Measurements from ENCODE around the gene LRRC61. TPM values are rescaled to one million over a fixed set of nuclear protein-coding genes. Genes with fewer than 3 reads are reported as not detected.

LRRC61 gene
- total and polyA plus RNA-seq, 2 of the 13 experiments (the other 11 are each of a cell fraction or from before 2014, with no cell fraction given), result 33.0 to 34.8 TPM

DNA sequence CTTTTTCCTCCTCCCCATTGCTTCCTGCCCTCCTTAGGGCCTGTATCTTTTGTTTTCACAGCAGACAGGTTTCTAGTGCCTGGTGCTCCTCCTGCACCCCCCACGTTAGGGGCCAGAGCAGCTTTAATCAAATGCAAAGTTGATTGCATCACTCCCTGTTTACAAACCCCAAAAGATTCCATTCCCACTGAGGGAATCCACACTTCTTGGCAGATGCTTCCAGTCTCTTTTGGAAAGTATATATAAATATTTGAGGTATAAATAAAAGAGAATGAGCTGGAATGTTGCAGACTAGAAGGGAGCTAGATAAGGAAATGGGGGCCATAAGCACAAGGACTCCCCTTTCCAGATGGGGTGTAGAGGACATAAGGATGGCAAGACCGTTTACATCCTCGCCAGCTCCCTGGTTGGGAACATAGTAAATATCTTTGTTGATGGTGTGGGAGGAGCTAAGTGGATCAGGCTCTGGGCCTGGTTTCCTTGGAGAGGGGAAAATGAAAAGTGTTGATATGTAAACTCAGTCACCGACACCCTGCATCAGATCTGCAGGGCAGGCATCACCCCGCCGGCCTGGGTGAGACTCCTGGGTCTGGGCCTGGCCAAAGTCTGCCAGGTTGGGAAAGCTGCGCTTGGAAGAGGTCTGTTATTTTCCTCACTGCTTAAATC is 12.1 kb downstream of the LRRC61 start:
- Histone ChIP-seq H3K36me3 (replicated peaks in 1 of 2; ENCODE audit: control insufficient read depth in 1 of 2, insufficient read depth in 2 of 2, low read length in 2 of 2) (peaks cover 11 to 27% of the 10 kb centered on the region in 2 experiments; a peak in 4 of 5 replicates), H3K9me3 (ENCODE audit: low read length) (no peaks in the 10 kb centered on the region), H2AFZ (ENCODE audit: low read length) (no peak overlapping the region), H3K9ac (ENCODE audit: insufficient read depth, low read depth, low read length) (no peak overlapping the region), H3K4me2 (ENCODE audit: low read depth, low read length) (no peak overlapping the region), H4K20me1 (ENCODE audit: insufficient read depth, low read length) (peaks cover 2% of the 10 kb centered on the region; the same call in 1 of the 2 replicates), H3K79me2 (ENCODE audit: insufficient read depth, low read length) (no peaks in the 10 kb centered on the region), H3K4me3 (replicated peaks in 1 of 3; ENCODE audit: insufficient read depth in 1 of 3, low read depth in 2 of 3, low read length in 3 of 3) (no peak overlapping the region), H3K27me3 (ENCODE audit: control insufficient read depth in 1 of 2, insufficient read depth in 2 of 2, low read length in 2 of 2) (no peaks in the 10 kb centered on the region), H3K27ac (ENCODE audit: extremely low read length, insufficient read depth, low read length) (no peak overlapping the region), H3K4me1 (ENCODE audit: insufficient read depth, low read length) (peaks cover 16% of the 10 kb centered on the region)
- BruUV-seq (replicated peaks), result no TSS peak
- no peak for TF ChIP-seq ZNF768 (CRISPR knock-in tag; IDR thresholded peaks at IDR 0.05)
- no peak for TF ChIP-seq SOX6 (IDR thresholded peaks at IDR 0.05)
- no peak for TF ChIP-seq SOX6 (CRISPR knock-in tag; IDR thresholded peaks at IDR 0.05)
- no peak for TF ChIP-seq PTBP1 (IDR thresholded peaks at IDR 0.05; ENCODE audit: low read depth, low read length, poor library complexity, severe bottlenecking)
- peak; percentile 66 for TF ChIP-seq ZNF740 (CRISPR knock-in tag; IDR thresholded peaks at IDR 0.05)
- TF ChIP-seq AGO2 (optimal IDR thresholded peaks at IDR 0.05; ENCODE audit: low read depth, low read length), result peak; percentile 48
- no peak for TF ChIP-seq EEA1 (CRISPR knock-in tag; IDR thresholded peaks at IDR 0.05; ENCODE audit: borderline replicate concordance)
- TF ChIP-seq ZKSCAN1 (IDR thresholded peaks at IDR 0.05; ENCODE audit: low read length), result no peak
- TF ChIP-seq, protein P1, sequence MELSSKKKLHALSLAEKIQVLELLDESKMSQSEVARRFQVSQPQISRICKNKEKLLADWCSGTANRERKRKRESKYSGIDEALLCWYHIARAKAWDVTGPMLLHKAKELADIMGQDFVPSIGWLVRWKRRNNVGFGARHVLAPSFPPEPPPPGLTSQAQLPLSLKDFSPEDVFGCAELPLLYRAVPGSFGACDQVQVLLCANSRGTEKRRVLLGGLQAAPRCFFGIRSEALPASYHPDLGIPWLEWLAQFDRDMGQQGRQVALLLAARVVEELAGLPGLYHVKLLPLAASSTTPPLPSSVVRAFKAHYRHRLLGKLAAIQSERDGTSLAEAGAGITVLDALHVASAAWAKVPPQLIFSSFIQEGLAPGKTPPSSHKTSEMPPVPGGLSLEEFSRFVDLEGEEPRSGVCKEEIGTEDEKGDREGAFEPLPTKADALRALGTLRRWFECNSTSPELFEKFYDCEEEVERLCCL (CRISPR knock-in tag; IDR thresholded peaks at IDR 0.05; ENCODE audit: borderline replicate concordance), result no peak
- no peak for TF ChIP-seq ZNF670 (CRISPR knock-in tag; IDR thresholded peaks at IDR 0.05; ENCODE audit: borderline replicate concordance)
- TF ChIP-seq ZBTB46 (CRISPR knock-in tag; IDR thresholded peaks at IDR 0.05; ENCODE audit: borderline replicate concordance), result no peak
- TF ChIP-seq ZNF619 (CRISPR knock-in tag; IDR thresholded peaks at IDR 0.05), result no peak
- no peak for TF ChIP-seq FOXA1 (IDR thresholded peaks at IDR 0.05)
- TF ChIP-seq FOXA1 (CRISPR knock-in tag; IDR thresholded peaks at IDR 0.05), result peak; percentile 49; the same call in 1 of the 2 replicates
- TF ChIP-seq CEBPB (IDR thresholded peaks at IDR 0.05; ENCODE audit: borderline replicate concordance, low read depth, low read length), result peak; percentile 74
- TF ChIP-seq FOXA3 (CRISPR knock-in tag; IDR thresholded peaks at IDR 0.05), result peak; percentile 58
- TF ChIP-seq SMAD1 (CRISPR knock-in tag; IDR thresholded peaks at IDR 0.05; ENCODE audit: borderline replicate concordance, low read depth), result no peak
- peak; percentile 61 for TF ChIP-seq CEBPG (CRISPR knock-in tag; IDR thresholded peaks at IDR 0.05)
- TF ChIP-seq GATAD2A (CRISPR knock-in tag; IDR thresholded peaks at IDR 0.05), result 0 out of 2 replicates have a peak, but pooled peaks have one; percentile 23
- TF ChIP-seq, protein P2, sequence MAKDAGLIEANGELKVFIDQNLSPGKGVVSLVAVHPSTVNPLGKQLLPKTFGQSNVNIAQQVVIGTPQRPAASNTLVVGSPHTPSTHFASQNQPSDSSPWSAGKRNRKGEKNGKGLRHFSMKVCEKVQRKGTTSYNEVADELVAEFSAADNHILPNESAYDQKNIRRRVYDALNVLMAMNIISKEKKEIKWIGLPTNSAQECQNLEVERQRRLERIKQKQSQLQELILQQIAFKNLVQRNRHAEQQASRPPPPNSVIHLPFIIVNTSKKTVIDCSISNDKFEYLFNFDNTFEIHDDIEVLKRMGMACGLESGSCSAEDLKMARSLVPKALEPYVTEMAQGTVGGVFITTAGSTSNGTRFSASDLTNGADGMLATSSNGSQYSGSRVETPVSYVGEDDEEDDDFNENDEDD (CRISPR knock-in tag; IDR thresholded peaks at IDR 0.05; ENCODE audit: borderline replicate concordance), result no peak
- WGBS (ENCODE audit: low lambda C conversion rate), result 84% methylated on average over 6 of the region's 7 CpGs
- intact Hi-C loops (cut with micrococcal nuclease; ENCODE audit: unreplicated experiment), result no loop called here
- ATAC-seq, result no peak
- POLR2A ChIA-PET, result interaction anchor here (1.2 to 2.4 kb wide), 4 partner anchors 10 to 53 kb away, joined by 4 to 9 read pairs (median 5); partner anchors contain the start of genes ACTR3C, LRRC61 and REPIN1
- CTCF ChIA-PET (ENCODE audit: low intra/inter-chr PET ratio, low total read pairs), result no interaction called here
- no peak for FAIRE-seq
- in situ Hi-C loops (cut with HindIII; ENCODE audit: extremely low pct_ligation_motif_present, low pct_unique_long_range_greater_than_20kb), result no loop called here
- DNase-seq (ENCODE audit: low spot score), result no peak

All from HepG2 (cell line).